Cardiac fibroblast (primary cell): ENCODE data around the gene HYCC2.
A peak's percentile ranks its signal among the peaks of the same experiment; 100 is the strongest.

ENCODE experiments used
- DNase-seq, 2 donors: peaks; one replicate each; pipeline versions ENCODE4 v3.0.0 to v3.0.0-alpha.2; 2010; ENCODE audit warnings: low read depth in 2 of 2
- H3K4me3 ChIP-seq, 2 donors: replicated peaks in 1 of 2; 1 replicate in 1 of 2; 2 replicates in 1 of 2; pipeline ENCODE4 v1.5.1; 2011; ENCODE audit warnings: low read depth in 2 of 2, low read length in 2 of 2, mild to moderate bottlenecking in 2 of 2, moderate library complexity in 1 of 2
- TF ChIP-seq, protein P1 (sequence below): IDR thresholded peaks from one replicate; pipeline ENCODE4 v1.5.1; 2011; ENCODE audit warnings: low read depth, mild to moderate bottlenecking, low read length, inconsistent platforms

HYCC2 gene

DNA sequence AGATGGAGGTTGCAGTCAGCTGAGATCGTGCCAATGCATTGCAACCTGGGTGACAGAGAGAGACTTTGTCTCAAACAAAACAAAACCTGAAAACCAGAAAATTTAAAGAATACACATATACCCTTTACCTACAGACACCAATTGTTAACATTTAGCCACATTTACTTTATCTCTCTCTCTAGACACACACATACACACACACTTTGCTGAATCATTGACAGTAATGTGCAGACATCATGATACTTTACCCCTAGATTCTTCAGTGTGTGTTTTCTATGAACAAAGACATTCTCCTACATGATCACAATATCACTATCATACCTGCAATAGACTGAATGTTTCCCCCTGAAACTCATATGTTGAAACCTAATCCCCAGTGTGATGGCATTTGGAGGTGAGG lies 34.3 kb upstream of the HYCC2 start:
- TF ChIP-seq, protein P1, sequence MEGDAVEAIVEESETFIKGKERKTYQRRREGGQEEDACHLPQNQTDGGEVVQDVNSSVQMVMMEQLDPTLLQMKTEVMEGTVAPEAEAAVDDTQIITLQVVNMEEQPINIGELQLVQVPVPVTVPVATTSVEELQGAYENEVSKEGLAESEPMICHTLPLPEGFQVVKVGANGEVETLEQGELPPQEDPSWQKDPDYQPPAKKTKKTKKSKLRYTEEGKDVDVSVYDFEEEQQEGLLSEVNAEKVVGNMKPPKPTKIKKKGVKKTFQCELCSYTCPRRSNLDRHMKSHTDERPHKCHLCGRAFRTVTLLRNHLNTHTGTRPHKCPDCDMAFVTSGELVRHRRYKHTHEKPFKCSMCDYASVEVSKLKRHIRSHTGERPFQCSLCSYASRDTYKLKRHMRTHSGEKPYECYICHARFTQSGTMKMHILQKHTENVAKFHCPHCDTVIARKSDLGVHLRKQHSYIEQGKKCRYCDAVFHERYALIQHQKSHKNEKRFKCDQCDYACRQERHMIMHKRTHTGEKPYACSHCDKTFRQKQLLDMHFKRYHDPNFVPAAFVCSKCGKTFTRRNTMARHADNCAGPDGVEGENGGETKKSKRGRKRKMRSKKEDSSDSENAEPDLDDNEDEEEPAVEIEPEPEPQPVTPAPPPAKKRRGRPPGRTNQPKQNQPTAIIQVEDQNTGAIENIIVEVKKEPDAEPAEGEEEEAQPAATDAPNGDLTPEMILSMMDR = no peak
- H3K4me3 ChIP-seq = no peak overlapping the region
- no peak for DNase-seq

DNA sequence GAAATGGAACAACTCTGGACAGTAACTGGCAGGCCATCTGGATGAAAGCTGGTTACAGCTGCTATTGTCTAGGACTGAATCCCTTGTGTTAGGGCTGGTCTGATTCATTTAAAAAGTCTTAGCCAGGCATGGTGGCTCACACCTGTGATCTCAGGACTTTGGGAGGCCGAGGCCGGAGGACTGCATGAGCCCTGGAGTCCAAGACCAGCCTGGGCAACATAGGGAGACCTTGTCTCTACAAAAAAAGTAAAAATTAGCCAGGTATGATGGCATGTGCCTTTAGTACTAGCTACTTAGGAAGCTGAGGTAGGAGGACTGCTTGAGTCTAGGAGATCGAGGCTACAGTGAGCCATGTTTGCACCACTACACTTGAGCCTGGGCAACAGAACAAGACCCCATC lies 29.0 kb upstream of the HYCC2 start:
- no peak overlapping the region for H3K4me3 ChIP-seq
- TF ChIP-seq, protein P1 = no peak
- no peak for DNase-seq

DNA sequence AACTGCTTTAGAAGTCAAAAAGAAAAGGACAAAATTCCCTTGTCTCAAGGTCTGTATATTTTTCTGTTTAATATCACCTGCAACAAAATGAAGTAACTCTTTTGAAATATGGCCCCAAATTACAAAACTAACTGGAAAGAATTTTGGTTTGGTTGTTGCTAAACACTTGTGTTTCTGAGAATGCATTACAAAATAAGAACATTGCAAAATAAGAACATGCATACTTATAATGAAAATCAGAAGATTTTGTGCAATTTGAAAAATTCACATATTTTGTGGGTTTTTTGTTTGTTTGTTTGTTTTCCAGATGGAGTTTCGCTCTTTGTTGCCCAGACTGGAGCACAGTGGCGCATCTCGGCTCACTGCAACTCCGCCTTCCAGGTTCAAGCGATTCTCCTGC lies 22.1 kb upstream of the HYCC2 start:
- TF ChIP-seq, protein P1 = no peak
- no peak overlapping the region for H3K4me3 ChIP-seq

DNA sequence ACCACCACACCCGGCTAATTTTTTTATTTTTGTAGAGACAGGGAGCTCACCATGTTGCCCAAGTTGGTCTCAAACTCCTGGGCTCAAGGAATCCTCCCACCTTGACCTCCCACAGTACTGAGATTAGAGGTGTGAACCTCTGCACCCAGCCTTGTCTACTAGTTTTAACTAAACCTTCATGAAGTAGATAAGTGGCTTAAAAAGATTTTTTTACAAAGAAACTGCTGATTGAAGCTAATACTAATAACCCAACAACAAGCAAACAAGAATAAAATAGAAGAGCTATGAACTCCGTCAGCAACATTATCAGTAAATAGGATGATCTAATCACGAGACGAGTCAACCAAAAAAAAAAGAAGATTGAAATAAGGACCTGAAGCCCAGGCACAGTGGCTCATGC lies 19.1 kb upstream of the HYCC2 start:
- TF ChIP-seq, protein P1 = no peak
- H3K4me3 ChIP-seq = no peak overlapping the region
- no peak for DNase-seq

More for the DNA sequence above, 22.1 kb upstream of the HYCC2 start:
- peak; percentile 40 to 57 for DNase-seq

DNA sequence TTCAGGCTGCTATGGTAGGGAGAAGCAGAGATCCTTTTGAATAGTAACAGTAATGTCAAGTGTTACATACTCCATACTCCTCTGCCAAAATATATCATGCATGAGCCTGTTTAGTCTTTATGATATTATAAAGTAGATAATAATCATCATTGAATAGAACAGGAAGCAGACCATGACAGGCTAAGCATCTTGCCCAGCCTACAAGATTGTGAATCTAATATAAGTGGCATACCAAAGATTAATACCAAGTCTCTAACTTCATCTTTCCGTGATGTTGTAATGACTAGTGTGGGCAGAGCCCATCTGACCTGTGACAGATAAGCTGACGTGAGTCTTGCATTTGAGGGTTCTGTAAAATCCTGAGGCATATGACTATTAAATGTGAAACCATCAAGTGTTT lies 13.4 kb upstream of the HYCC2 start:
- DNase-seq = no peak
- H3K4me3 ChIP-seq = no peak overlapping the region
- TF ChIP-seq, protein P1 = no peak

DNA sequence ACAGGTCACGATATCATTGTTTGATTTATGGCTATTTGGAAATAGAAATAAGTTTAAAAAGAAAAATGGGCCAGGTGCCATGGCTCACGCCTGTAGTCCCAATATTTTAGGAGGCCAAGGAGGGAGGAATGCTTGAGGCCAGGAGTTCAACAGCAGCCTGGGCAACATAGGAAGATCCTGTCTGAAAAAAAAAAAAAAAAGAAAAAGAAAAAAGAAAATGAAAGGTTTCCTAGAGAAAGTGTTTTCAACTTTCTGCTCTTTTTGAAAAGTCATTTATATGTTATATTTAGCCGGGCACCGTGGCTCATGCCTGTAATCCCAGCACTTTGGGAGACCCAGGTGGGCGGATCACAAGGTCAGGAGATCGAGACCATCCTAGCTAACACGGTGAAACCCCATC lies 3.5 kb upstream of the HYCC2 start:
- DNase-seq = no peak

DNA sequence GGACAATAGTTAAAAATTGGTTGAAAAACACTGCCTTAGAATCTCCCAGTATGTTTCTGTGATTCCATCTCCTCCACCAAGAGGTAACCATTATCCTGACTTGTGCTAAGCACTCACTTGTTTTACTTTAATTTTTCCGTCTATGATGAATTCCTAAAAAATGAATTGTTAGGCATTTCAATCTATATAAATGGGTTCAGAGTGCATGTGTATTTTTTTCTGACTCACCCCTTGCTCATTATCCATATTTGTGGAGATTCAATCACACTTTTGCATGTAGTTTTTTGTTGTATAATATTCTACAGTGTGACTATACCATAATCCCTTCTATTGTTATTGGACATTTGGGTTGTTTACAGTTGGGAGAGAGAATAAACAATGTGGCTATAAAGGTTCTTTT lies 1.6 kb upstream of the HYCC2 start:
- no peak overlapping the region for H3K4me3 ChIP-seq
- TF ChIP-seq, protein P1 = no peak
- DNase-seq = no peak

More for the DNA sequence above, 3.5 kb upstream of the HYCC2 start:
- no peak overlapping the region for H3K4me3 ChIP-seq
- TF ChIP-seq, protein P1 = no peak
